ENCODE data around the gene COA3.

GRCh38 chr17:42787266-42787665 lies 11.2 kb downstream of the COA3 start:
- no peak for TF ChIP-seq CTCF (IDR thresholded peaks at IDR 0.05)
- no peak for TF ChIP-seq POLR2A (IDR thresholded peaks at IDR 0.05)
